ENCODE measurements around the gene MYBPHL. TPM values are rescaled to one million over a fixed set of nuclear protein-coding genes. Genes with fewer than 3 reads are reported as not detected.
A peak's percentile ranks its signal among the peaks of the same experiment; 100 is the strongest.

The MYBPHL gene
- total RNA-seq, 4 donors from 2014 or later: 0.46 TPM; not detected in 3

GRCh38 chr1:109300650-109301151, 6.1 kb downstream of the MYBPHL start:
- 58 to 85% methylated on average over 2 to 12 of the region's 16 CpGs for WGBS, 2 donors (ENCODE audit: low coverage in 1 of 2)
- Histone ChIP-seq H3K27ac (peak overlapping the region in 2 of 4 donors; percentile 75 to 80), H3K4me1 (peaks cover 10 to 51% (median 22%) of the 10 kb centered on the region in 3 donors), H3K36me3 (no peaks in the 10 kb centered on the region), H3K27me3 (no peaks in the 10 kb centered on the region), H3K9me3 (no peaks in the 10 kb centered on the region), H3K4me3 (no peak overlapping the region)
- TF ChIP-seq CTCF (IDR thresholded peaks at IDR 0.05): no peak
- TF ChIP-seq POLR2A (IDR thresholded peaks at IDR 0.05): no peak
- TF ChIP-seq POLR2AphosphoS5 (IDR thresholded peaks at IDR 0.05): no peak
- no peak for TF ChIP-seq EP300 (IDR thresholded peaks at IDR 0.05)
- ATAC-seq: no peak

GRCh38 chr1:109299558-109300343, 7.1 kb downstream of the MYBPHL start:
- Histone ChIP-seq H3K36me3 (no peaks in the 10 kb centered on the region), H3K27me3 (no peaks in the 10 kb centered on the region), H3K27ac (peak overlapping the region in 3 of 4 donors; percentile 67 to 80 (median 75)), H3K4me3 (no peak overlapping the region), H3K9me3 (no peaks in the 10 kb centered on the region), H3K4me1 (peaks cover 5 to 42% (median 19%) of the 10 kb centered on the region in 3 donors)
- TF ChIP-seq POLR2AphosphoS5 (IDR thresholded peaks at IDR 0.05) (no peak), EP300 (IDR thresholded peaks at IDR 0.05) (no peak), CTCF (IDR thresholded peaks at IDR 0.05) (no peak), POLR2A (IDR thresholded peaks at IDR 0.05) (no peak)
- WGBS, 2 donors (ENCODE audit: low coverage in 1 of 2): 52 to 59% methylated on average over 4 to 7 of the region's 20 CpGs
- peak; percentile 29 for ATAC-seq

- H3K36me3 ChIP-seq: no peaks in the 10 kb centered on the region
- no peaks in the 10 kb centered on the region for H3K9me3 ChIP-seq
- no peaks in the 10 kb centered on the region for H3K27me3 ChIP-seq
- TF ChIP-seq CTCF (IDR thresholded peaks at IDR 0.05) (no peak), POLR2A (IDR thresholded peaks at IDR 0.05) (no peak), POLR2AphosphoS5 (IDR thresholded peaks at IDR 0.05) (no peak), EP300 (IDR thresholded peaks at IDR 0.05) (no peak)
- H3K4me1 ChIP-seq: peaks cover 5 to 33% (median 15%) of the 10 kb centered on the region in 3 donors
- peak overlapping the region; percentile 9 to 80 (median 71) for H3K27ac ChIP-seq
- 27 to 31% methylated on average over 5 to 7 of the region's 11 CpGs for WGBS, 2 donors (ENCODE audit: low coverage in 1 of 2)
- H3K4me3 ChIP-seq: no peak overlapping the region
- peak; percentile 55 for ATAC-seq
Measured at GRCh38 chr1:109298666-109299557, 7.9 kb downstream of the MYBPHL start.

GRCh38 chr1:109296782-109297181, 10.0 kb downstream of the MYBPHL start:
- peaks cover 5 to 24% (median 15%) of the 10 kb centered on the region in 3 donors for H3K4me1 ChIP-seq
- H3K9me3 ChIP-seq: no peaks in the 10 kb centered on the region
- no peaks in the 10 kb centered on the region for H3K36me3 ChIP-seq
- TF ChIP-seq POLR2AphosphoS5 (IDR thresholded peaks at IDR 0.05): no peak
- TF ChIP-seq EP300 (IDR thresholded peaks at IDR 0.05): no peak
- TF ChIP-seq POLR2A (IDR thresholded peaks at IDR 0.05): no peak
- TF ChIP-seq CTCF (IDR thresholded peaks at IDR 0.05): no peak
- no peaks in the 10 kb centered on the region for H3K27me3 ChIP-seq
- no peak overlapping the region for H3K27ac ChIP-seq
- no peak overlapping the region for H3K4me3 ChIP-seq
- 89 to 100% methylated on average over 3 to 5 of the region's 16 CpGs for WGBS, 2 donors (ENCODE audit: low coverage in 1 of 2)
- ATAC-seq: no peak
